GM23338 (cell line): ENCODE results near the gene SLC16A7. TPM values are rescaled to one million over a fixed set of nuclear protein-coding genes. Genes with fewer than 3 reads are reported as not detected.

Experiments used
- ATAC-seq: fragments of 200-7000 bp; cut with Tn5 transposase; 3 replicates; pipeline ENCODE4 v1.9.1; 2020
- DNase-seq: peaks from one replicate; pipeline ENCODE4 v3.0.0-alpha.2; 2015; ENCODE audit warnings: low spot score
- H2AFZ ChIP-seq: fragments of 200-600 bp; sonication (generic); 2 replicates; pipeline ENCODE4 v1.8.0; 2016; ENCODE audit warnings: antibody characterized with exemption, mild to moderate bottlenecking, moderate library complexity
- H3F3A ChIP-seq: fragments of 200-600 bp; sonication (generic); replicated peaks from 2 replicates; pipeline ENCODE4 v1.8.0; 2017; ENCODE audit warnings: antibody characterized with exemption, mixed run types, low read depth
- H3K27ac ChIP-seq: fragments of 200-600 bp; sonication (generic); 2 replicates; pipeline ENCODE4 v1.6.1; 2016; ENCODE audit warnings: low read depth
- H3K27me3 ChIP-seq: fragments of 200-600 bp; sonication (generic); 2 replicates; pipeline ENCODE4 v1.8.0; 2016; ENCODE audit warnings: mild to moderate bottlenecking, mixed run types, moderate library complexity; ENCODE audit not compliant: insufficient read depth
- H3K36me3 ChIP-seq: fragments of 200-600 bp; sonication (generic); 2 replicates; pipeline ENCODE4 v1.8.0; 2016; ENCODE audit warnings: mild to moderate bottlenecking; ENCODE audit not compliant: insufficient read depth
- H3K4me1 ChIP-seq: fragments of 200-600 bp; sonication (generic); 2 replicates; pipeline ENCODE4 v1.8.0; 2016; ENCODE audit warnings: mild to moderate bottlenecking, moderate library complexity; ENCODE audit not compliant: insufficient read depth
- H3K4me2 ChIP-seq: fragments of 200-600 bp; sonication (generic); 2 replicates; pipeline ENCODE4 v1.7.1; 2017; ENCODE audit warnings: mixed run types
- H3K4me3 ChIP-seq: fragments of 200-600 bp; sonication (generic); 2 replicates; pipeline ENCODE4 v1.6.1; 2016; ENCODE audit warnings: mixed run types
- H3K79me2 ChIP-seq: fragments of 200-600 bp; sonication (generic); replicated peaks from 2 replicates; pipeline ENCODE4 v1.8.0; 2017; ENCODE audit warnings: mild to moderate bottlenecking; ENCODE audit not compliant: insufficient read depth
- H3K9me2 ChIP-seq: fragments of 200-600 bp; sonication (generic); 2 replicates; pipeline ENCODE4 v1.8.0; 2017; ENCODE audit not compliant: insufficient read depth
- H4K20me1 ChIP-seq: fragments of 200-600 bp; sonication (generic); replicated peaks from 2 replicates; pipeline ENCODE4 v1.8.0; 2017; ENCODE audit warnings: mild to moderate bottlenecking; ENCODE audit not compliant: insufficient read depth
- H3K27ac Mint-ChIP-seq: 2 replicates; pipeline ENCODE4 v1.8.0; 2020; ENCODE audit warnings: inconsistent platforms, mild to moderate bottlenecking, moderate library complexity, mixed read lengths
- H3K27me3 Mint-ChIP-seq: 3 replicates; pipeline ENCODE4 v1.8.0; 2022; ENCODE audit warnings: low read depth, mild to moderate bottlenecking, moderate library complexity, mixed read lengths, inconsistent platforms; ENCODE audit not compliant: insufficient read depth, poor library complexity
- H3K36me3 Mint-ChIP-seq: 3 replicates; pipeline ENCODE4 v1.8.0; 2021; ENCODE audit warnings: low read depth, mild to moderate bottlenecking, inconsistent platforms, moderate library complexity, mixed read lengths
- H3K4me1 Mint-ChIP-seq: 3 replicates; pipeline ENCODE4 v1.8.0; 2020; ENCODE audit warnings: mild to moderate bottlenecking, inconsistent platforms, mixed read lengths
- H3K4me3 Mint-ChIP-seq: 3 replicates; pipeline ENCODE4 v1.8.0; 2021; ENCODE audit warnings: moderate library complexity, mild to moderate bottlenecking, inconsistent platforms, mixed read lengths
- H3K9me3 Mint-ChIP-seq: 3 replicates; pipeline ENCODE4 v1.8.0; 2020; ENCODE audit warnings: moderate library complexity, mild to moderate bottlenecking, inconsistent platforms, mixed read lengths
- CREB1 ChIP-seq: fragments of 250-450 bp; sonication (Bioruptor Pico); IDR thresholded peaks from 2 replicates; pipeline ENCODE4 v1.5.0; 2020; ENCODE audit warnings: low read depth, mild to moderate bottlenecking, moderate library complexity
- CTCF ChIP-seq, 2 experiments: fragments of 200-600 bp in 1 of 2; sonication (generic) in 1 of 2; conservative IDR thresholded peaks; 2 replicates each; pipeline versions ENCODE4 v1.5.1 to v1.6.1; 2016 to 2017; ENCODE audit warnings: antibody characterized with exemption in 2 of 2, low read depth in 2 of 2, mild to moderate bottlenecking in 2 of 2, moderate library complexity in 1 of 2
- ETS1 ChIP-seq: IDR thresholded peaks from 2 replicates; pipeline ENCODE4 v1.6.1; 2016; ENCODE audit warnings: antibody characterized with exemption
- EZH2phosphoT487 ChIP-seq: fragments of 200-600 bp; sonication (generic); IDR thresholded peaks from one replicate; pipeline ENCODE4 v1.8.1; 2018; ENCODE audit warnings: antibody characterized with exemption; ENCODE audit not compliant: unreplicated experiment
- JUNB ChIP-seq: IDR thresholded peaks from one replicate; pipeline ENCODE4 v1.6.1; 2016; ENCODE audit warnings: antibody characterized with exemption; ENCODE audit not compliant: unreplicated experiment
- NANOG ChIP-seq: IDR thresholded peaks from 2 replicates; pipeline ENCODE4 v1.6.1; 2016; ENCODE audit warnings: antibody characterized with exemption, borderline replicate concordance
- POLR2AphosphoS5 ChIP-seq: IDR thresholded peaks from 2 replicates; pipeline ENCODE4 v1.6.1; 2016; ENCODE audit warnings: antibody characterized with exemption, low read depth
- REST ChIP-seq: IDR thresholded peaks from one replicate; pipeline ENCODE4 v1.6.1; 2018; ENCODE audit warnings: antibody characterized with exemption; ENCODE audit not compliant: unreplicated experiment
- STAT1 ChIP-seq: IDR thresholded peaks from one replicate; pipeline ENCODE4 v1.6.1; 2016; ENCODE audit warnings: antibody characterized with exemption; ENCODE audit not compliant: unreplicated experiment
- ZNF114 ChIP-seq: fragments of 250-450 bp; sonication (Bioruptor Pico); IDR thresholded peaks from 2 replicates; pipeline ENCODE4 v1.5.0; 2020; ENCODE audit warnings: mild to moderate bottlenecking, moderate library complexity
- ZNF462 ChIP-seq: fragments of 250-450 bp; sonication (Bioruptor Pico); IDR thresholded peaks from 2 replicates; pipeline ENCODE4 v1.5.0; 2020; ENCODE audit warnings: mild to moderate bottlenecking, moderate library complexity
- polyA plus RNA-seq: library from polyadenylated mRNA; unstranded; fragments of >200 nt; fragmentation: Nextera tagmentation; extraction: Ambion mirVana; gene quantifications from 2 replicates; pipeline ENCODE4 v1.2.1, GENCODE V29; 2016
- total RNA-seq: library from RNA; depleted of rRNA; stranded (reverse); fragments of >200 nt; shearing (Covaris generic); gene quantifications from 2 replicates; pipeline ENCODE4 v1.2.3, GENCODE V29; 2014

Gene SLC16A7
- total and polyA plus RNA-seq, 2 experiments from 2014 or later = 2.8 to 4.3 TPM

- no peak for TF ChIP-seq CTCF (conservative IDR thresholded peaks at IDR 0.05; ENCODE audit: low read depth in 2 of 2)
- no peak for TF ChIP-seq ETS1
- TF ChIP-seq NANOG = no peak
- no peak for TF ChIP-seq EZH2phosphoT487
- TF ChIP-seq STAT1 = no peak
- no peak for TF ChIP-seq POLR2AphosphoS5
Measured at GRCh38 chr12:59719701-59720100, 123.9 kb downstream of the SLC16A7 start (continued).

GRCh38 chr12:59723520-59723919, 127.7 kb downstream of the SLC16A7 start:
- H3K27me3 Mint-ChIP-seq = no peaks in the 10 kb centered on the region
- H3K4me2 ChIP-seq = no peak overlapping the region
- H3K27ac ChIP-seq = no peak overlapping the region
- H3K4me1 ChIP-seq = no peaks in the 10 kb centered on the region
- no peak overlapping the region for H3K4me3 Mint-ChIP-seq
- no peaks in the 10 kb centered on the region for H3K9me2 ChIP-seq
- DNase-seq = no peak
- no peak overlapping the region for H3K4me3 ChIP-seq
- H3K27me3 ChIP-seq = no peaks in the 10 kb centered on the region
- ATAC-seq = no peak
- H3K9me3 Mint-ChIP-seq = no peaks in the 10 kb centered on the region
- H3K4me1 Mint-ChIP-seq = no peaks in the 10 kb centered on the region
- no peak overlapping the region for H3K27ac Mint-ChIP-seq
- H4K20me1 ChIP-seq = no peaks in the 10 kb centered on the region
- no peaks in the 10 kb centered on the region for H3F3A ChIP-seq
- H3K36me3 ChIP-seq = no peaks in the 10 kb centered on the region
- no peaks in the 10 kb centered on the region for H3K79me2 ChIP-seq
- no peaks in the 10 kb centered on the region for H3K36me3 Mint-ChIP-seq
- no peak overlapping the region for H2AFZ ChIP-seq
- TF ChIP-seq STAT1 (no peak), ETS1 (no peak), REST (no peak), NANOG (no peak), JUNB (no peak), POLR2AphosphoS5 (no peak), CREB1 (CRISPR knock-in tag) (no peak), ZNF462 (CRISPR knock-in tag) (no peak), ZNF114 (CRISPR knock-in tag) (no peak)
